ACC112 (cell line): Measurements from ENCODE around the gene NYAP1.

Experiments
- H2AFZ ChIP-seq: fragments of 200-600 bp; sonication (generic); one replicate; pipeline ENCODE4 v1.6.0; 2017; ENCODE audit warnings: antibody characterized with exemption, low read length; ENCODE audit not compliant: unreplicated experiment
- H3K27ac ChIP-seq: fragments of 200-600 bp; sonication (generic); 2 replicates; pipeline ENCODE4 v1.5.1; 2014; ENCODE audit warnings: low read depth, mild to moderate bottlenecking, antibody characterized with exemption, low read length, moderate library complexity
- H3K27me3 ChIP-seq: fragments of 200-600 bp; sonication (generic); 2 replicates; pipeline ENCODE4 v1.6.1; 2014; ENCODE audit warnings: mild to moderate bottlenecking, antibody characterized with exemption, low read length, moderate library complexity, mixed read lengths; ENCODE audit not compliant: insufficient read depth
- H3K36me3 ChIP-seq: fragments of 200-600 bp; sonication (generic); 2 replicates; pipeline ENCODE4 v1.6.1; 2016; ENCODE audit warnings: mild to moderate bottlenecking, antibody characterized with exemption, low read length, moderate library complexity, mixed read lengths; ENCODE audit not compliant: insufficient read depth
- H3K4me1 ChIP-seq: fragments of 200-600 bp; sonication (generic); one replicate; pipeline ENCODE4 v1.6.1; 2016; ENCODE audit warnings: low read length, mixed read lengths; ENCODE audit not compliant: insufficient read depth, unreplicated experiment, control insufficient read depth
- H3K4me3 ChIP-seq: fragments of 200-600 bp; sonication (generic); 2 replicates; pipeline ENCODE4 v1.5.1; 2014; ENCODE audit warnings: mild to moderate bottlenecking, low read depth, low read length
- H3K79me2 ChIP-seq: fragments of 200-600 bp; sonication (generic); one replicate; pipeline ENCODE4 v1.6.0; 2016; ENCODE audit warnings: low read length; ENCODE audit not compliant: control insufficient read depth, unreplicated experiment, insufficient read depth

NYAP1 gene

GRCh38 chr7:100464210-100464660 lies 19.5 kb upstream of the NYAP1 start, which contains the start of gene SPACDR:
Gene SPACDR (minus strand): TSS chr7:100464260. CDS start chr7:100464025, 235 bp downstream.
- no peaks in the 10 kb centered on the region for H3K79me2 ChIP-seq
- peaks cover 25% of the 10 kb centered on the region for H3K4me1 ChIP-seq
- no peak within 1 kb of the TSS for H3K27ac ChIP-seq
- H3K27me3 ChIP-seq = no peaks in the 10 kb centered on the region
- H3K4me3 ChIP-seq = no peak within 1 kb of the TSS
- no peak within 1 kb of the TSS for H2AFZ ChIP-seq
- no peaks in the 10 kb centered on the region for H3K36me3 ChIP-seq

GRCh38 chr7:100464791-100465190 lies 18.9 kb upstream of the NYAP1 start:
- Histone ChIP-seq H3K79me2 (no peaks in the 10 kb centered on the region), H3K27ac (no peak overlapping the region), H3K4me1 (peaks cover 25% of the 10 kb centered on the region), H2AFZ (no peak overlapping the region), H3K36me3 (no peaks in the 10 kb centered on the region; the same call in 1 of the 2 replicates), H3K27me3 (no peaks in the 10 kb centered on the region), H3K4me3 (no peak overlapping the region)

- Histone ChIP-seq H3K27me3 (no peaks in the 10 kb centered on the region), H3K79me2 (no peaks in the 10 kb centered on the region), H3K4me1 (peaks cover 25% of the 10 kb centered on the region), H3K4me3 (no peak overlapping the region), H3K36me3 (no peaks in the 10 kb centered on the region; the same call in 1 of the 2 replicates), H3K27ac (no peak overlapping the region), H2AFZ (no peak overlapping the region)
These were observed 18.4 kb upstream of the NYAP1 start for GRCh38 chr7:100465299-100465698.

GRCh38 chr7:100465702-100466311 lies 17.9 kb upstream of the NYAP1 start:
- no peak overlapping the region for H3K27ac ChIP-seq
- no peaks in the 10 kb centered on the region for H3K27me3 ChIP-seq
- no peak overlapping the region for H2AFZ ChIP-seq
- H3K36me3 ChIP-seq = no peaks in the 10 kb centered on the region; the same call in 1 of the 2 replicates
- H3K79me2 ChIP-seq = no peaks in the 10 kb centered on the region
- H3K4me3 ChIP-seq = no peak overlapping the region
- H3K4me1 ChIP-seq = peaks cover 25% of the 10 kb centered on the region

GRCh38 chr7:100466653-100467605 lies 16.8 kb upstream of the NYAP1 start:
- Histone ChIP-seq H3K4me3 (no peak overlapping the region), H3K27ac (no peak overlapping the region), H3K27me3 (no peaks in the 10 kb centered on the region), H3K36me3 (no peaks in the 10 kb centered on the region; the same call in 1 of the 2 replicates), H3K79me2 (peaks cover 2% of the 10 kb centered on the region), H2AFZ (no peak overlapping the region), H3K4me1 (peaks cover 25% of the 10 kb centered on the region)

- no peak overlapping the region for H2AFZ ChIP-seq
- peaks cover 34% of the 10 kb centered on the region for H3K4me1 ChIP-seq
- H3K27me3 ChIP-seq = no peaks in the 10 kb centered on the region
- peaks cover 7% of the 10 kb centered on the region for H3K79me2 ChIP-seq
- no peaks in the 10 kb centered on the region; the same call in 1 of the 2 replicates for H3K36me3 ChIP-seq
- H3K4me3 ChIP-seq = no peak overlapping the region
- H3K27ac ChIP-seq = no peak overlapping the region
These were observed 15.9 kb upstream of the NYAP1 start for GRCh38 chr7:100467638-100468373.

GRCh38 chr7:100469227-100470044 lies 14.3 kb upstream of the NYAP1 start:
- Histone ChIP-seq H3K4me3 (no peak overlapping the region), H3K79me2 (peaks cover 8% of the 10 kb centered on the region), H3K4me1 (peaks cover 26% of the 10 kb centered on the region), H3K27ac (no peak overlapping the region), H2AFZ (no peak overlapping the region), H3K36me3 (no peaks in the 10 kb centered on the region; the same call in 1 of the 2 replicates), H3K27me3 (no peaks in the 10 kb centered on the region)

- H3K27ac ChIP-seq = no peak overlapping the region
These were observed 12.7 kb upstream of the NYAP1 start for GRCh38 chr7:100471021-100471420.

GRCh38 chr7:100472121-100472851 lies 11.4 kb upstream of the NYAP1 start:
- H3K79me2 ChIP-seq = peaks cover 36% of the 10 kb centered on the region
- H3K4me1 ChIP-seq = peaks cover 35% of the 10 kb centered on the region
- no peak overlapping the region for H3K4me3 ChIP-seq
- no peaks in the 10 kb centered on the region for H3K27me3 ChIP-seq
- no peaks in the 10 kb centered on the region; the same call in 1 of the 2 replicates for H3K36me3 ChIP-seq
- H2AFZ ChIP-seq = no peak overlapping the region
- 0 out of 2 replicates have a peak overlapping the region, but pooled peaks have one; percentile 60 for H3K27ac ChIP-seq

More at GRCh38 chr7:100471021-100471420, 12.7 kb upstream of the NYAP1 start:
- H3K27me3 ChIP-seq = no peaks in the 10 kb centered on the region
- no peak overlapping the region for H2AFZ ChIP-seq
- no peak overlapping the region for H3K4me3 ChIP-seq
- H3K4me1 ChIP-seq = peaks cover 26% of the 10 kb centered on the region
- no peaks in the 10 kb centered on the region; the same call in 1 of the 2 replicates for H3K36me3 ChIP-seq
- H3K79me2 ChIP-seq = peaks cover 24% of the 10 kb centered on the region
